WTC11 (cell line): ENCODE results near the gene MAP1A.

Experiments used
- ATF1 ChIP-seq: sonication (generic); formaldehyde crosslinking; IDR thresholded peaks from 2 replicates; pipeline ENCODE4 v1.8.1; 2023; ENCODE audit warnings: mild to moderate bottlenecking, moderate library complexity, missing genetic modification reagents
- CBFB ChIP-seq: sonication (generic); formaldehyde crosslinking; IDR thresholded peaks from 2 replicates; pipeline ENCODE4 v1.8.1; 2022; ENCODE audit warnings: mild to moderate bottlenecking, low read depth, missing genetic modification reagents
- CTCF ChIP-seq: fragments of 200-600 bp; IDR thresholded peaks from 2 replicates; pipeline ENCODE4 v1.8.0; 2022; ENCODE audit warnings: antibody characterized with exemption
- FOXP1 ChIP-seq: sonication (generic); formaldehyde crosslinking; IDR thresholded peaks from 2 replicates; pipeline ENCODE4 v1.8.0; 2022; ENCODE audit warnings: missing genetic modification reagents, mild to moderate bottlenecking, moderate library complexity, borderline replicate concordance
- MAX ChIP-seq: sonication (generic); formaldehyde crosslinking; IDR thresholded peaks from 2 replicates; pipeline ENCODE4 v1.8.0; 2022; ENCODE audit warnings: mild to moderate bottlenecking, missing genetic modification reagents
- MYBL2 ChIP-seq: sonication (generic); formaldehyde crosslinking; IDR thresholded peaks from 2 replicates; pipeline ENCODE4 v1.8.1; 2023; ENCODE audit warnings: mild to moderate bottlenecking, moderate library complexity, missing genetic modification reagents

GRCh38 chr15:43515741-43516140 lies 1.7 kb upstream of the MAP1A start:
- TF ChIP-seq CTCF (no peak), CBFB (CRISPR knock-in tag) (no peak), FOXP1 (no peak), MAX (CRISPR knock-in tag) (no peak), MYBL2 (CRISPR knock-in tag) (no peak), ATF1 (no peak)
